Neutrophil (primary cell): ENCODE data around the gene JUND.

ENCODE experiments used
- H3K27ac ChIP-seq: fragments of 200-600 bp; sonication (generic); 2 replicates; pipeline ENCODE4 v1.5.1; 2016; ENCODE audit warnings: mild to moderate bottlenecking, moderate library complexity
- H3K27me3 ChIP-seq: fragments of 200-600 bp; sonication (generic); 2 replicates; pipeline ENCODE4 v1.6.0; 2016; ENCODE audit warnings: mild to moderate bottlenecking
- H3K36me3 ChIP-seq: fragments of 200-600 bp; sonication (generic); 2 replicates; pipeline ENCODE4 v1.5.1; 2017
- H3K4me1 ChIP-seq, 2 experiments: fragments of 200-600 bp in 1 of 2; sonication (generic) in 1 of 2; 1 replicate in 1 of 2; 2 replicates in 1 of 2; pipeline versions ENCODE4 v1.5.1 to v1.6.1; 2013 to 2016; ENCODE audit warnings: low read depth in 1 of 2, low read length in 1 of 2, mild to moderate bottlenecking in 1 of 2, moderate library complexity in 1 of 2; ENCODE audit not compliant: control insufficient read depth in 1 of 2, insufficient read depth in 1 of 2
- H3K4me3 ChIP-seq, 2 experiments: fragments of 200-600 bp in 1 of 2; sonication (generic) in 1 of 2; 1 replicate in 1 of 2; 2 replicates in 1 of 2; pipeline ENCODE4 v1.5.1; 2013 to 2016; ENCODE audit warnings: low read depth in 1 of 2, low read length in 1 of 2, mild to moderate bottlenecking in 1 of 2, moderate library complexity in 1 of 2
- H3K9me3 ChIP-seq: fragments of 200-600 bp; sonication (generic); 2 replicates; pipeline ENCODE4 v1.5.1; 2016
- CTCF ChIP-seq: fragments of 200-600 bp; sonication (generic); IDR thresholded peaks from 2 replicates; pipeline ENCODE4 v1.5.1; 2016; ENCODE audit warnings: antibody characterized with exemption

JUND gene

GRCh38 chr19:18310118-18310909 lies 28.9 kb upstream of the JUND start:
- Histone ChIP-seq H3K9me3 (no peaks in the 10 kb centered on the region), H3K27ac (no peak overlapping the region), H3K27me3 (no peaks in the 10 kb centered on the region), H3K4me3 (no peak overlapping the region), H3K36me3 (peaks cover 17% of the 10 kb centered on the region), H3K4me1 (peaks cover 3% of the 10 kb centered on the region in 2 experiments)
- TF ChIP-seq CTCF: no peak

GRCh38 chr19:18309525-18310064 lies 28.2 kb upstream of the JUND start:
- Histone ChIP-seq H3K36me3 (peaks cover 17% of the 10 kb centered on the region), H3K9me3 (no peaks in the 10 kb centered on the region)

GRCh38 chr19:18308948-18309325 lies 27.5 kb upstream of the JUND start:
- H3K4me3 ChIP-seq: no peak overlapping the region
- no peaks in the 10 kb centered on the region for H3K9me3 ChIP-seq
- H3K27ac ChIP-seq: no peak overlapping the region
- H3K27me3 ChIP-seq: no peaks in the 10 kb centered on the region
- peaks cover 17% of the 10 kb centered on the region in 2 experiments for H3K4me1 ChIP-seq
- H3K36me3 ChIP-seq: peaks cover 17% of the 10 kb centered on the region
- TF ChIP-seq CTCF: no peak

More at GRCh38 chr19:18309525-18310064, 28.2 kb upstream of the JUND start:
- H3K27me3 ChIP-seq: no peaks in the 10 kb centered on the region
- no peak overlapping the region for H3K27ac ChIP-seq
- H3K4me1 ChIP-seq: peaks cover 10% of the 10 kb centered on the region in 2 experiments
- H3K4me3 ChIP-seq: no peak overlapping the region
- no peak for TF ChIP-seq CTCF

- no peak overlapping the region for H3K27ac ChIP-seq
- no peak overlapping the region for H3K4me3 ChIP-seq
- peaks cover 17% of the 10 kb centered on the region for H3K36me3 ChIP-seq
- H3K9me3 ChIP-seq: no peaks in the 10 kb centered on the region
- TF ChIP-seq CTCF: no peak
- no peaks in the 10 kb centered on the region for H3K27me3 ChIP-seq
- H3K4me1 ChIP-seq: peaks cover 21 to 23% of the 10 kb centered on the region in 2 experiments
Measured at GRCh38 chr19:18308051-18308947, 26.9 kb upstream of the JUND start.

- peaks cover 14% of the 10 kb centered on the region for H3K36me3 ChIP-seq
- no peak overlapping the region for H3K4me3 ChIP-seq
- H3K9me3 ChIP-seq: no peaks in the 10 kb centered on the region
- no peak for TF ChIP-seq CTCF
- peaks cover 22 to 25% of the 10 kb centered on the region in 2 experiments for H3K4me1 ChIP-seq
- no peaks in the 10 kb centered on the region for H3K27me3 ChIP-seq
- H3K27ac ChIP-seq: no peak overlapping the region
Measured at GRCh38 chr19:18307271-18307681, 25.9 kb upstream of the JUND start.
